Activated CD4-positive, CD25-positive, alpha-beta regulatory T cell (primary cell): Measurements from ENCODE around the gene NCKAP5.

ENCODE experiments used
- DNase-seq, 4 experiments: peaks; one replicate each; lab custom pipeline; 2025; lab: John Stamatoyannopoulos, UW

Gene NCKAP5

GRCh38 chr2:133146893-133147292, 421.4 kb downstream of the NCKAP5 start:
- DNase-seq, result no peak

- no peak for DNase-seq
Measured at GRCh38 chr2:133143645-133144044, 424.6 kb downstream of the NCKAP5 start.

GRCh38 chr2:133142087-133142486, 426.2 kb downstream of the NCKAP5 start:
- DNase-seq, result no peak

- DNase-seq, result no peak
Measured at GRCh38 chr2:133140620-133141019, 427.6 kb downstream of the NCKAP5 start.

GRCh38 chr2:133139847-133140533, 428.3 kb downstream of the NCKAP5 start:
- DNase-seq, result no peak

GRCh38 chr2:133138693-133139092, 429.6 kb downstream of the NCKAP5 start:
- DNase-seq, result no peak

GRCh38 chr2:133135035-133135654, 433.1 kb downstream of the NCKAP5 start:
- no peak for DNase-seq

- DNase-seq, result no peak
Measured at GRCh38 chr2:133130548-133131246, 437.6 kb downstream of the NCKAP5 start.

- no peak for DNase-seq
Measured at GRCh38 chr2:133124446-133124845, 443.8 kb downstream of the NCKAP5 start.

GRCh38 chr2:133123904-133124303, 444.4 kb downstream of the NCKAP5 start:
- DNase-seq, result no peak

- no peak for DNase-seq
Measured at GRCh38 chr2:133123393-133123792, 444.9 kb downstream of the NCKAP5 start.

- no peak for DNase-seq
Measured at GRCh38 chr2:133122529-133122928, 445.7 kb downstream of the NCKAP5 start.

- no peak for DNase-seq
Measured at GRCh38 chr2:133120310-133120709, 448.0 kb downstream of the NCKAP5 start.

- DNase-seq, result no peak
Measured at GRCh38 chr2:133110201-133110600, 458.1 kb downstream of the NCKAP5 start.

- DNase-seq, result no peak
Measured at GRCh38 chr2:133109772-133110171, 458.5 kb downstream of the NCKAP5 start.

GRCh38 chr2:133107058-133107815, 461.0 kb downstream of the NCKAP5 start:
- no peak for DNase-seq

- no peak for DNase-seq
Measured at GRCh38 chr2:133104871-133105270, 463.4 kb downstream of the NCKAP5 start.

GRCh38 chr2:133098787-133099186, 469.5 kb downstream of the NCKAP5 start:
- no peak for DNase-seq

- DNase-seq, result no peak
Measured at GRCh38 chr2:133097666-133098065, 470.6 kb downstream of the NCKAP5 start.

- no peak for DNase-seq
Measured at GRCh38 chr2:133092571-133092970, 475.7 kb downstream of the NCKAP5 start.

- DNase-seq, result no peak
Measured at GRCh38 chr2:133090358-133090757, 477.9 kb downstream of the NCKAP5 start.

- DNase-seq, result no peak
Measured at GRCh38 chr2:133086176-133086575, 482.1 kb downstream of the NCKAP5 start.
